GM12801 (cell line): ENCODE results near the gene MGAT3.

Experiments used
- TF ChIP-seq, protein P1 (sequence below): IDR thresholded peaks from one replicate; pipeline ENCODE4 v1.5.1; 2011; ENCODE audit warnings: control low read depth; ENCODE audit not compliant: insufficient read length; ENCODE audit errors: extremely low read depth

Gene MGAT3

DNA sequence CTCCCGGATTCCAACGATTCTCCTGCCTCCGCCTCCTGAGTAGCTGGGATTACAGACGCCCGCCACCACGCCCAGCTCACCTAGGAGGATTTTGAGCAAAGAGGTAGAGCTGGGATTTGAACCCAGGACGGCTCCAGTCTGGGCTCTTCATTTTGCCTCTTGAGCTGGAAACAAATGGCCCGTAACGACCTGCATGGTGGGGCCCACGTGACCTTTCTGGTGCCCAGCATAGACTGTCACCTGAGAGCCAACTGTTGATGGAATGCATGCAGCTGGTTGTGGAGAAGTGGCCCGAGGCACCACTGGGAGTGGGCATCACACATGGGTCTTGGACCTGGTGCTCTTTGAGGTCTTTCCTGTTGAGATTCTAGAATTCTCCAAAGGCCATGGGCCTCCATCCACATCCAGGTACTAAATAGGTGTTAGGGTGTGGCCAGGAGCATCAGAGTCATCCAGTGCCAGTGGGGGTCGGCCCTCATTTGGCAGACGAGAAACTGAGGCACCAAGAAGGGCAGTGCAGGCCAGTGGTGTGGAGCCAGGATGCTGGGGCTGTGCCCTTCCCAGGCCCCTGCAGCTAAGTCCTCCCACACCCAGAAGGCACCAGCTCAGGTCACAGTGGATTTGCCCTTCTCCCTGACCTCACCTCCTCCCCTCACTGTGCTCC is 67.4 kb downstream of the MGAT3 start:
- TF ChIP-seq, protein P1, sequence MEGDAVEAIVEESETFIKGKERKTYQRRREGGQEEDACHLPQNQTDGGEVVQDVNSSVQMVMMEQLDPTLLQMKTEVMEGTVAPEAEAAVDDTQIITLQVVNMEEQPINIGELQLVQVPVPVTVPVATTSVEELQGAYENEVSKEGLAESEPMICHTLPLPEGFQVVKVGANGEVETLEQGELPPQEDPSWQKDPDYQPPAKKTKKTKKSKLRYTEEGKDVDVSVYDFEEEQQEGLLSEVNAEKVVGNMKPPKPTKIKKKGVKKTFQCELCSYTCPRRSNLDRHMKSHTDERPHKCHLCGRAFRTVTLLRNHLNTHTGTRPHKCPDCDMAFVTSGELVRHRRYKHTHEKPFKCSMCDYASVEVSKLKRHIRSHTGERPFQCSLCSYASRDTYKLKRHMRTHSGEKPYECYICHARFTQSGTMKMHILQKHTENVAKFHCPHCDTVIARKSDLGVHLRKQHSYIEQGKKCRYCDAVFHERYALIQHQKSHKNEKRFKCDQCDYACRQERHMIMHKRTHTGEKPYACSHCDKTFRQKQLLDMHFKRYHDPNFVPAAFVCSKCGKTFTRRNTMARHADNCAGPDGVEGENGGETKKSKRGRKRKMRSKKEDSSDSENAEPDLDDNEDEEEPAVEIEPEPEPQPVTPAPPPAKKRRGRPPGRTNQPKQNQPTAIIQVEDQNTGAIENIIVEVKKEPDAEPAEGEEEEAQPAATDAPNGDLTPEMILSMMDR = no peak

DNA sequence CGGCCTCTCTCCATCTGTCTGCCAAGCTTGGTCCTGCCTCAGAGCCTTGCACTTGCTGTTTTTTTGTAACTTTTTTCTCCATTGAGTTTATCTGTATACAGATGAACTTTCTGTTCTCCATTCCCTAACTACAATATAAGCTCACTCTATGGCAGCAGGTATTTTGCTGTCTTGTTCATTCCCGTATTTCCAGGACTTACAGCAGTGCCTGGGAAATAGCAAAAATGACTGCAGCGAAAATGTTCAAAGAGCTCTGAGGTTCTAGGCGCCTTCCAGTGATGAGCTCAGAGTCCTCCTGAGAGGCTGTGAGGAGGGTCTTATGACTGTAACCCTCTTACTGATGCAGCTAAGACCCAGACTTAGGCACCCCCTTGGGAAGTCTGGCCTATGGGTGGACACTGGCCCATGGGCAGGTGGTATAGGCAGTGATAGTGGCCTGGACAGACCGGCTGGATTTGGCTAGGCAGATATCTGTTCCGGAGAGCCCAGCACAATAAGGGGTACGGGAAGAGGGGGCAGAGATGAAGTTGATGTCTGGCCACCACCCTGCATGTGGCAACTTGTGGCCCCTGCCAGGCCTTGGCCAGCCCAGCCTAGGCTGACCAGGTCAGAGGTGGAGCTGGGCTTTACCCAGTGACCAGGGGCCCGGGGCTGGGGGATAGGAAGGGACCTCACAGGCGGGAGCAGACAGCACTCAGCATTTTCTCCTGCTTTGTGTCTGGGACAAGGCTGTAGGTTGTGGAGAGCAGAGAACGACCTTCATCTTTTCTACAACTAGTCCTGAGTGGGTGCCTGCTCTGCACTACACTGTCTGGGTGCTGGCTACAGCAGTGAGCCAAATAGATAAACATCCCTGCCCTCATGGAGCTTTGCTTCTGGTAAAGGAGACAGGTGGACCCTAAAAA is 68.2 kb downstream of the MGAT3 start:
- TF ChIP-seq, protein P1 = no peak

DNA sequence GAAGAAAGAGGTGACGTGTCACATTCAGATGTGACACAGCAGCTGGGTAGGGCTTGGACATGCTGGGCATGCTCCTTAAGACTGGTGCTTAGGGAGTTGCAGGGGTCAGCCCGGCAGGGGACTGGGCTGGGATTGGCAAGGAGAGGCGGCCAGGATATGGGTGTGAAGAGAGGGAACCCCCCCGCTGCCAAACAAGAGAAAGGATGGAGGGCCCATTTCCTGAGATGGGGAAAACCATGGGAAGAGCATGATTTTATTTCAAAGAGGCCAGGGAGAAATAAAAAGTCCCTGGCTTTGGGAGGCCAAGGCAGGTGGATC is 68.8 kb downstream of the MGAT3 start:
- TF ChIP-seq, protein P1 = no peak

DNA sequence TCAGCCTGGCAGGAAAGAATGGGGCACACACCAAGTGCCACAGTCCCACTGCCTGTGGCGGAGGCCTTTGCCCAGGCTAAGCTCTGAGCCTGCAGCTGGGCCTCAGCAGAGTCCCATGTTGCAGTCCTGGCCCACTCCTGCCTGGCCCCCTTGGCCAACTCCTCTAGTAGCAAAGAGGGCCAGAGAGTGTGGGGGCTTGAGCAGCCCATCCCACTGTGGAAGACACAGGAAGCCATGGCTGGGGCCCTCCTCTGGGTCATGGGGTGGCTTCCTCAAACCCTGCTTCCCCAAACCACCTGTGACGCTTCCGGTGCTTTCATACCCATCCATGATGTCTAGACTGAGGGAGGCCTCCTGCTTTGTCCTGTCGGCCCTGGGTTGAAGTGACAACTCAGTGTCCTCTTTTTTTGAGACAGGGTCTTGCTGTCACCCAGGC is 69.9 kb downstream of the MGAT3 start:
- TF ChIP-seq, protein P1 = no peak

DNA sequence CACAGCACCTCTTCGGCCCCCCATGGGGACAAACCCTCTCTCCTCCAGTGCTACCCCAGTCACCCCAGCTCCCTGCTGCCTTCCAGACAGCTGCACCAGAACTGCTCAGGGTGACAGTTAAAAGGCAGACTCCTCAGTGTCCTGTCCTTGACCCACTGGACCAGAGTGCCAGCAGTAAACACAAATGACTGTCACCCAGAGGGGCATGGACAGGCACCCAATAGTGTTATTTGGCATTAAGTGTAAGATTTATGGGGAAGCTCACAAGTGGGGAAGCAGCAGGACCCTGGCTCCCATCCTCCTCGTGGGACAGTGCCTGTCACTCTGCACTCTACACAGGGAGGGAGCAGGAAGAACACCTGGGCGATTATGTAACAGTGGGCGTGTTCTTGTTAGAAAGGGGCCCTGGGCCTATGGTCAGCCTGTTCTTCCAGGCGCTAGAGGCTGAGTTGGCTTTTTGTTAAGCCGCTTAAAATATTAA is 70.7 kb downstream of the MGAT3 start:
- TF ChIP-seq, protein P1 = no peak

DNA sequence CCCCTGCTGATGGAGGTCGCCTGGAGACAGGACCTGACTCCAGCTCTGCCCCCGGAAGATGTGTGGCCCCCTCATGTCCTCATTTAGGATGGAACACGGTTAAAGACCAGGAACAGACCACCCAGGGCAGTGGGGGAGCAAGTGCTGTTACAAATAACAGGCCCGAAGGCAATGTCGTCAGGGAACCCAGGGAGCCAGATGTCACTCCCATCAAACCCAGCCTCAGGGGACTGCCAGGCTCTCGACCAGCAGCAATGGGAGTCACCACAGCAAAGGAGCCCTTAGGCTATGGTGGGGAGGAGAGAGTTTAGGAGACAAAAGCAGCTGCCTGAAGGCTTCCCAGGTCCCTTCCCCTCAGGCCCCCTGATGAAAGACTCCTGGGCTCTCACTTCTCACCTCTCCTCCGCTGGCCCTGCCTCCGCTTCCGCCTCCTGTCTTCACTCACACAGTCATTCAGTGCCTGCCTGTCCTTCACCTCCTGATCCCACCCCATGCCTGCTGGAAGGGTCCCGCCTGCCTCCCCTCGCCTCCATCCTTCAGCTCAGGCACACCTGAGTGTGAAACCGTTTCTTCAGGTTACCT is 71.4 kb downstream of the MGAT3 start:
- TF ChIP-seq, protein P1 = no peak
